ENCODE results near the gene GRAMD1B.

- TF ChIP-seq, protein P1, sequence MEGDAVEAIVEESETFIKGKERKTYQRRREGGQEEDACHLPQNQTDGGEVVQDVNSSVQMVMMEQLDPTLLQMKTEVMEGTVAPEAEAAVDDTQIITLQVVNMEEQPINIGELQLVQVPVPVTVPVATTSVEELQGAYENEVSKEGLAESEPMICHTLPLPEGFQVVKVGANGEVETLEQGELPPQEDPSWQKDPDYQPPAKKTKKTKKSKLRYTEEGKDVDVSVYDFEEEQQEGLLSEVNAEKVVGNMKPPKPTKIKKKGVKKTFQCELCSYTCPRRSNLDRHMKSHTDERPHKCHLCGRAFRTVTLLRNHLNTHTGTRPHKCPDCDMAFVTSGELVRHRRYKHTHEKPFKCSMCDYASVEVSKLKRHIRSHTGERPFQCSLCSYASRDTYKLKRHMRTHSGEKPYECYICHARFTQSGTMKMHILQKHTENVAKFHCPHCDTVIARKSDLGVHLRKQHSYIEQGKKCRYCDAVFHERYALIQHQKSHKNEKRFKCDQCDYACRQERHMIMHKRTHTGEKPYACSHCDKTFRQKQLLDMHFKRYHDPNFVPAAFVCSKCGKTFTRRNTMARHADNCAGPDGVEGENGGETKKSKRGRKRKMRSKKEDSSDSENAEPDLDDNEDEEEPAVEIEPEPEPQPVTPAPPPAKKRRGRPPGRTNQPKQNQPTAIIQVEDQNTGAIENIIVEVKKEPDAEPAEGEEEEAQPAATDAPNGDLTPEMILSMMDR (IDR thresholded peaks at IDR 0.05): no peak
- no peak for TF ChIP-seq POLR2A (IDR thresholded peaks at IDR 0.05)
These were observed 44.0 kb downstream of the GRAMD1B start for GRCh38 chr11:123473941-123474677.
